GM18907 (cell line): ENCODE measurements around the gene VPS13C.
A peak's percentile ranks its signal among the peaks of the same experiment; 100 is the strongest.
"Not testable (repeated sequence)": the region's sequence is repeated elsewhere in the genome, so short reads cannot be mapped to it uniquely, and the experiment has no call there.

Experiments used
- ATAC-seq: cut with Tn5 transposase; IDR thresholded peaks from one replicate; pipeline ENCODE4 v1.9.1; 2021; ENCODE audit warnings: mild to moderate bottlenecking, moderate library complexity; ENCODE audit not compliant: unreplicated experiment

Gene VPS13C

GRCh38 chr15:62050115-62050514 is 10.1 kb downstream of the VPS13C start:
- ATAC-seq, result no peak

DNA sequence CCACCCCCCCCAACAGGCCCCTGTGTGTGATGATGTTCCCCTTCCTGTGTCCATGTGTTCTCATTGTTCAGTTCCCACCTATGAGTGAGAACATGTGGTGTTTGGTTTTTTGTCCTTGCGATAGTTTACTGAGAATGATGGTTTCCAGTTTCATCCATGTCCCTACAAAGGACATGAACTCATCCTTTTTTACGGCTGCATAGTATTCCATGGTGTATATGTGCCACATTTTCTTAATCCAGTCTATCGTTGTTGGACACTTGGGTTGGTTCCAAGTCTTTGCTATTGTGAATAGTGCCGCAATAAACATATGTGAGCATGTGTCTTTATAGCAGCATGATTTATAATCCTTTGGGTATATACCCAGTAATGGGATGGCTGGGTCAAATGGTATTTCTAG is 12.0 kb downstream of the VPS13C start:
- ATAC-seq, result not testable (repeated sequence)

GRCh38 chr15:62047282-62047827 is 12.9 kb downstream of the VPS13C start:
- ATAC-seq, result no peak

- ATAC-seq, result peak; percentile 55
Measured at GRCh38 chr15:62046078-62046743, 14.0 kb downstream of the VPS13C start.

DNA sequence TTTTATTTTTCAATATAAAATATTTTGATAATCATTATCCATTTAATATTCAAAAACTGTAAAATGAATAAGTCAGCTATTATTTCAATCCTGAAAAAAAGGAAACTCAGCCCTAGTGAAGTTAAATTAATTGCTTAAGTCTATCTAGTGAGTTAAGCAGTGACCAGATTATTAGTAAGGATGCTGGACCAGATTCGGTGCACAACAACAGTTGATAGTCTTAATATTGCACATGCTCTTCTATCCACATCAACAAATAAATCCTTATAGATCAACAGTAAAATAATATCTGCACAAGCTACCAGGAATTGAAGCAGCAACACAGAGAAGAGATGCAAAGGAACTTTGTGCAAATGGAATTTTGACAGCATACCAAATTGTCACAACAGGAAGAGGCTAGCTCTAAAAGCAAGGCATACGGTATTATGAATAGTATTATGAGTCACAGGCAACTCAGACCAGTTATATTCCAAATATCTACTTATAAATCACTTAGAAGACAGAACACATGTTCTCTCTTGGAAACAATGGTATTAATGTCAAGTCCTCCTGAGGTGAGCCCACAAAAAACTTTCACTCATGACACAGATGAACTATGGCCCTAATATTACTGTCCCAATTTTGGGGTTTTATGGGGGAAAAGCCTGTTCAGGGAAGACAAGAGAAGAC is 24.9 kb downstream of the VPS13C start:
- no peak for ATAC-seq

- ATAC-seq, result no peak
Measured at GRCh38 chr15:62027916-62028315, 32.3 kb downstream of the VPS13C start.

DNA sequence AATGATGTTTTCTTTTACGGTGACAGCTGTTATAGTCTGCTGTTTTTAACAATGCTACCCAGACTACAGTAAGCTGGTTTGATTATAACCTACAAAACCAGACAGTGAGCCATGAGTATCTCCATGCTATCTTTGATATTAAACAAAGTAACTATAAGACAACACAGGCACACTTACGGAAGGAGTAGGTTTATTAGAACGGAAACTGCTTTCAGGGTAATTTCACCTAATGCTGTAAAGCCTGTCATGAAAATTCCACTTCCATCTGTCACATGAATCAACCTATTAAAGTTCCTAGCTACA is 33.0 kb downstream of the VPS13C start:
- peak; percentile 37 for ATAC-seq

GRCh38 chr15:62026487-62027262 is 33.6 kb downstream of the VPS13C start:
- peak; percentile 64 for ATAC-seq

DNA sequence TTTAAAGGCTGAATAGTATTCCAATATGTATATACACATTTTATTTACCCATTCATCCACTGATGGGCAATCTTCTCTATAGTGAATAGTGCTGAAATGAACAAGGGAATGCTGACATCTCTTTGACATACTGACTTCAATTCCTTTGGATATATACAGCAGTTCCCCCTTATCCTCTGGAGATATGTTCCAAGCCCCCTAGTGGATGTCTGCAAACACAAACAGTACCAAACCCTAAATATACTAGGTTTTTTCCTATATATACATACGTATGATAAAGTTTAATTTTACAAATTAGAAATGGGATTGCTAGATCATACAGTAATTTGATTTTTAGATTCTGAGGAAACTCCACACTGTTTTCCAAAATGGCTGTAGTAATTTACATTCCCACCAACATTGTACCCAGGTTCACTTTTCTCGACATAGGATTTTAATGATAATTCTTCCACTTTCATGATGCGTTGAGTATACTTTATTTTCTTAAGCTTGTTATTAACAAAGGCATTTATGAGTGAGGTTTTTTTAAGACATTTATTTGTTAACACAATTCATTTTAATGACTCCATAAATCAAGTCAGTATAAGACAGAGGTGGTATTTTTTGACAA is 38.2 kb downstream of the VPS13C start:
- ATAC-seq, result no peak

- no peak for ATAC-seq
Measured at GRCh38 chr15:62020576-62021160, 39.6 kb downstream of the VPS13C start.

- not testable (repeated sequence) for ATAC-seq
Measured at GRCh38 chr15:62005354-62005753, 54.9 kb downstream of the VPS13C start.

- no peak for ATAC-seq
Measured at GRCh38 chr15:61997786-61998185, 62.5 kb downstream of the VPS13C start.

- ATAC-seq, result no peak
Measured at GRCh38 chr15:61996056-61996635, 64.1 kb downstream of the VPS13C start.

DNA sequence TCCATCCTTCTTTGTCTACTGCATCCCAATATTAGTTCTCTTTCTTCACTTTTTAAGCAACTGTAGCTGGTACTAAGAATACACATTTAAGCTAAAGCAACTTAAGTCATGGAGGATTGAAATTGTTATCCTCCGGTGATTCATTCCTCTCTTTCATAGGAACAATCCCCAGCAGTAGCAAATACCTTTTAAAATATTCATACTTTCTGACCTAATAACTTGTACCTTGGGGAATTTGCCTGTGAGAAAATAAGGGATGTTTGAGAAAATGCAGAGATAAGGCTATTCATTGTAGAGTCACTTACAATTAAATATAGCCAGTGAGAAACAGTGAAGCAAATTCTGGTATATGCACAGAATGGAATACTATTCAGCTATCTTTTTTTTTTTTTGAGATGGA is 66.0 kb downstream of the VPS13C start:
- no peak for ATAC-seq

GRCh38 chr15:61992518-61992917 is 67.7 kb downstream of the VPS13C start:
- ATAC-seq, result no peak

GRCh38 chr15:61989667-61990066 is 70.6 kb downstream of the VPS13C start:
- ATAC-seq, result no peak

DNA sequence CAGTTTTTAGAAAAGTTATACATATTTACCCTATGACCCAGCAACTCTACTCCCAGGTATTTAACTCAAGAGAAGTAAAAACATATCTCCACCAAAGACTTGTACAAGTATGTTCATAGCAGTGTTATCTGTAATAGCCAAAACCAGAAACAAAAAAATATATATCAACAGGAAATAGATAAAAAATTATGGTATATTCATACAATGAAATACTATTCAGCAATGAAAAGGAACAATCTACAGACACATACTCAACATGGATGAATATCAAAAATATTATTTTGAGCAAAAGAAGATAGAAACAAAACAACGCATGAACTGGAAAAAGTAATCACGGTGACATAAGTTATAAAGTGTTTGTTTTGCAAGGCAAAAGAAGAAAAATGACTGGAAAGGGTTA is 72.4 kb downstream of the VPS13C start:
- ATAC-seq, result no peak

DNA sequence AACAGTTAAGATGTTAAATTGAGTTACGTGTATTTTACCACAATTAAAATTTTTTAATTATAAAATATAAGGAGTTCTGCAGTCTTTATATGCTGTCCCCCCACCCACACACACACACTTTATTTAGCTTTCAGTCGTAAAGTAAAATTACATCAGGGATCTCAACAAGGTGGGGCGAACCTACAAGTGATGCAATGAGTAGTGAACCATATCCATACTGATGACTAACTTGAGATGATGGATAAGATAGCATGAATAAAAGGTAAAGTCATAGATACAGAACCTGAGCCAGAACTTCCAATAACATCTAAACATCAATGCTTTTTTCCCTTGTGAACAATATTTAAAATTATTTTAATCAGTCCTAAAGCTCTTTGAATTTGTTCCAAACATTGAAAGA is 77.2 kb downstream of the VPS13C start:
- no peak for ATAC-seq

DNA sequence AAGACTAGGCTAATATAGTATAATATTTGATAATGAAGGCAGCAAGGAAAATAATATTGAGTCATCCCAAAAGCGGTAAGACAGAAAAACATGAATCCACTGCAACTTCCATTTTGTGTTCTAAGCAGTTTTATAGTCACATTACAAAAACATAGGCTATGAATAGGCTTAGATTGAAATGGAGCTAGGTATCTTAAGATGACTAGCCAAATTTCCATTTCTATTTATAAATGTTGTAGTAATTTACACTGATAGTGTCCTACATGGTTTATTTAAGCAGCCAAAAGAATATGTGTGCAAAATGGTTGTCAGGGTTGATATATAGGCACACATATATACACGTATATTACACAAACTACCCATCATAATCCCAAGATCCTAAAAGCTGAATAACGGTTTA is 82.0 kb downstream of the VPS13C start:
- no peak for ATAC-seq

DNA sequence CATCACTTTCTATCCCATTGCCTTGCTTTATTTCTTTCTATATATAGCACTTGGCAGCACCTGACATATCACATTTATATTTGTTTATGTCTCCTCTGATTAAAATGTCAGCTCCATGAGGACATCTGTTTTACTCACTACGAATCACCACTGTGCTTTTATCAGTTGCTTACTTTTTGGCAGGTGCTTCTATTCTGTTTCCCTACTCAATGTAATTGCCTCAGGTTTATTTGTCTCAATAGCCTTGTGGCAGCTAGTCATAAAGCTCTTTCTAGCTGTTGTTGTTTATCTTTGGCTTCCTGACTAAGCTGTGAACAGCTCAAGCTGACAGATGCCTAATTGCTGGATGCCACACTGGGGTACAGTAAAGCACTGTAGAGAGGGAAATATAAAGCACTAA is 85.5 kb downstream of the VPS13C start:
- no peak for ATAC-seq

DNA sequence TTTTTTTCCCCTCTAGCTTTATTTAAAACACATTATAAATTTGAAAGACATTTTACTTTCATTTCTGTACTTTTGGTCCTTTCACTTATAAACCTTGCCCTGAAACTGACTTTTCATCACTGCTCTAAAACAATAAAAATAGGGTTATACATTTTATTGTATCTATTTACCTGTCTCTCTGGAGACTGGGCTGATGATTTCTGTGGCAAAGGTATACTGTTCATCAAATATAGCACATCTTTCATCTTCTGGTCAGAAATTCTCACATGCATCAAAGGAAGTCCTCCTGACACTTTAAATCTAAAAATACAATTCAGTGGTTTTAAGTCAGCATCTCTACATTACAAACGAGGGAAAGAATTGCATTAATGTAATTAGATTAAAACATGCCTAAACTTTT is 86.1 kb downstream of the VPS13C start:
- ATAC-seq, result no peak
